ENCODE measurements around the gene CCDC192.

CCDC192 gene

DNA sequence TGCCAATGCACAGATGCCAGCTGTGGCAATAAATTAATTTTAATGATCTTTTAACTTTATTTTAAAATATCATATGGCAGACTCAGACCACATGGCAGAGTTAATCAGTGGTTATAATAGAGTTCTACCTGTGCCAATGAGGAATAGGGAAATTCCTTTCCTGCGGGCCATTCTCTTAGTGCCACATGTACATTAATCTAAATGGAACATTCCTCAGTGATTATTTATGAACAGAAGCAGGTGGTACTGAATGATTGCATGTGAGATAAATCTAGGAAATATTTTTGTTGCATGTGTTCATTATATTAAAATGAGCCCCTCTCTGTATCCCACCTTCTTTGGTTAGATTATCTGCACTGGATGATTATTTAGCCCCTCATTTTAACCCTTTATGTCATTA is 102.3 kb downstream of the CCDC192 start:
- in situ Hi-C loops (cut with MboI; ENCODE audit: low sequenced_read_pairs) = no loop called here

DNA sequence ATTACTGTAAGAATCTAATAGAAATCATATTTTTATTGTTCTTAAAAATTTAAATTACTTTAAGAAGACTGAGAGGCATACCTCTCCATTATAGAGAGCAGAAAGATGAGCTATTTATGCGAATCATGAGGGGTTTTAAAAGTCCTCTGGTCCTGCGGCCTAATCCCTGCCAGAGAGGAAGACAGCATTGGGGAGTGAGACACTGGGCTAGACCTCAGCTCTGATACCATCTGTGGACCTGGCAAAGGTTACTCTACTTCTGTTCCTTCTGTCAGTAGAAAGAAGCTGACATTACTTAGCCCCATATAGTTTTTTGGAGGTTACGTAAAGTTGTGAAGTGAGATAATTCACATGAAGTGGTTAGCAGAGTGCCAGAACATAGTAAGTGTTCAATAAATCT is 103.6 kb downstream of the CCDC192 start:
- in situ Hi-C loops (cut with MboI; ENCODE audit: low sequenced_read_pairs) = no loop called here

DNA sequence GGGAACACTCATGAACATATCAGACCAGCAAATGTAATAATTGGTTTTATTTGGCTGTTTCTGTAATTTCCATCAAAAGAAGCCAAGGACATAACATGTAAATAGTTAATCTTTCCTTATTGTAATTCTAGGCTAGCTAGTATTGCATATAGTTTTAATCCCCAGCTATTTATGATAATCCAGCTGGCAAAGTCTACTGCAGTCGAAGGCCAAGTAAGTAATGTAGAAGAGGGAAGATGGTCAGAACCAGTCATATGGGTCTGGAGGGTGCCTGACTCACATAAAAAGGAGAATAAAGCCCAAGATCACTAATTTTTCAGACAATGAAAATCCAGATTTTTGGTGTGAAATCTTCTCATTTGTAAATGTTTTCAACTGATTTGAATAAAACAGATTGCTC is 106.3 kb downstream of the CCDC192 start:
- in situ Hi-C loops (cut with MboI; ENCODE audit: low sequenced_read_pairs) = no loop called here

DNA sequence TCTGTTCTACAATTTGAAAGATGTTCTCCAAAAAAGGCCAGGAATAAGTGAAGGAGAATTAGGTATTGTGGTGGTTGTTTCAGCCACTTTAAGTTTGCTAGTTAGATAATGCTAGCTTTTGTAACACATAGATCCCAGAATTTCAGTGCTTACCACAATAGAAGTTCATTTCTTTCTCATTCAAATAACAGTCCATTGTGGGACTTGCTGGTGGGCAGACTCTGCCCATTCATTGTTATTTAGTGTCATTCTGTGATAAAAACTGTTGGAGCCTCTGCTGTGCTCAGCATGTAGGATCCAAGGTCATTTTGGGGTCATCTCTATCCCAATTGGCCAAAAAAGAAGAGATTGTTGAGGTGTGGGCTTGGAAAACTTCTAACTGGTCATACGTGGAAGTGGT is 106.8 kb downstream of the CCDC192 start:
- in situ Hi-C loops (cut with MboI; ENCODE audit: low sequenced_read_pairs) = no loop called here

DNA sequence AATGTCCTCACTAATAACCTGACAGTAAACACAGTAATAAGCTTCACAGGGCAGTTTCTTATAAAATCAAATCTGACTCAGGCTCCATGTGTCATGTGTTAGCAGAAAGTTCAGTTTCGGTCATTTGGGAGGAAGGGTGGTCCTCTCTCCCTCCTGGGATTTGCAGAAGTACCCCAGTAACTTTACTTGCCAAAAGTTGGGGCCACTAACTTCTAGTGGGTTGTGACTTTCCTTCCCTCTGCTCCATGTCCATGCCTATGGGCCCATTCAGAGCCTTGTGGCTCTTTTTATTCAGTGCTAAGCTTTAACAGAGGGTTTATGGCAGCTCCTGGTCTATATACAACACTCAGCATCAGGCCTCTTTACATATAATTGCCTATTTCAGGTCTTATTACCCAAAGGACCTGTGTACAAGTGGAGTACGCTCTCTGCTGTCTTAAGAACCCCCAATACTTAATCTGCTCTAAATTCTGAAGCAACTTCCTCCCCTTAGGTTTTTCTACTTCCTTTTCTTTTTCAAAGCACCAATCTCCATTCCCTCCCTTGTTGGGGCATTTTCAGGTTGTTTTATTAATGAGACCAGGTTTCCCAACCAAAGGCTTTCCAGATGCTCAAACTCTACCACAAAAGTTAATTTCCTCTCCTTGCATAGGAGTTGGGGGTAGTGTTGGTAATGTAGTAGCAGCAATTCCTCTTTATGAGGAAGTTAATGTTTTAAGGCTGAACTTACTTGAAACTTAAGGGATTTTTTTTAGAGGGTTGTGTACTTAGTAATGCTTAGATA is 107.7 kb downstream of the CCDC192 start:
- in situ Hi-C loops (cut with MboI; ENCODE audit: low sequenced_read_pairs) = no loop called here

DNA sequence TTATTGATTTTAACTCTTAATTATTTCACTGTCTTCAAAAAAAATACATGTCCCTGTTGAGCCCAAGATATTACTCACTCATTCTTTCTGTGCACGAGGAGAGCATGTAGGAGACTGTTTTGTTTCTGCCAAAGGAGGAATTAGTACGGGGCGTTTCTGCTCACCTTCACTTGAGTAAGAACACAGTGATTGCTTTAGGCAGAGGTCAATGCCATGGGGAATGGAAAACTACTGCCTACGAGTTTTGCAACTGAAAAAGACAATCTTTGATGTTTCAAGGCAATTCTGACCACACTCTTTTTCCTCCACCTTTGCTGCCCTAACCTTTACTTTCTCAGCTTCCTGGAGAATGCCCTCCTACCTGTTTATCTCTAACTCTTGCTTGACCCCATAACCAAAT is 109.4 kb downstream of the CCDC192 start:
- in situ Hi-C loops (cut with MboI; ENCODE audit: low sequenced_read_pairs) = no loop called here

DNA sequence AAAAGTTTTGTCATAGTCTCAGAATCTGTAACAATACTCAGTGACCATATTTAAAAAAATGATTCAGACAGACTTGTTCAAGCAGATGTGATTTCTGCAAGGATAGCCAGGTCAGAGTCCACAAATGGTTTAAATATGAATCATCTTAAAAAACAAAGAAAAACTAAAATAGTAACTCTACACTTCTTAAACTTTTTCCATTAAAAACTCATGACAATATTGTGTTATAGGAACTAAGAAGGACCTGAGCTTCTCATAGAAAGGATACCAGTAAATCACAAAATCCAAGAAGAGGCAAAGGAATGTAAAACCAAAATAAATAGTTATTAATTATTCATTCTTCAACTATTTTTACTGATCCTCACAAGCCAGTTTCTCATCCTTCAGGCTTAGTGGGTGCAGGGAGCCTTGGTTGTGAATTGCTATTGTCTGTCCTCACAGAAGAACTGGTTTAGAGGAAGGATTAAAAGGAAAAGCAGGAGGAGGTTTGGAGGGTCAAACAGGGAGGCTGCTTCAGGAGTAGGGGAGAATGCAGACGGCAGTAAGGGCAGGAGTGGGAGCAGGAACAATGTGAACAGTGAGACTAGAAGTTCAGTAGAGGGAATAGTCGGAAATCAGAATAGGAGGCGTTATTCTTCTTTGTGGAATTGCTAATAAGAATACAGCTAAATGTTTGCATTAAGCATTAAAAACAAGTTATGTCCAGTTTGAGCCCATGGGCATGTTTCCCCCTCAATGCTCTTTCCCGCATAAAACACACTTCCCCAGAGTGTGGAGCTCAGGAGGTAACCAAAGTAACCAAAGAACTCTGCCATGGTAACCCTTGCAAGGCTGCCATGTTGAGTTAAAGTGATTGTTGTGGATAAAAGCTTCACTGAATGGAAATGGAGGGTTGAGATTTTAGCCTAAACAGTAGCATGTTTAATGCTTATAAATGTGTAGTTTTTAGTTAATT is 110.7 kb downstream of the CCDC192 start:
- in situ Hi-C loops (cut with MboI; ENCODE audit: low sequenced_read_pairs) = no loop called here

DNA sequence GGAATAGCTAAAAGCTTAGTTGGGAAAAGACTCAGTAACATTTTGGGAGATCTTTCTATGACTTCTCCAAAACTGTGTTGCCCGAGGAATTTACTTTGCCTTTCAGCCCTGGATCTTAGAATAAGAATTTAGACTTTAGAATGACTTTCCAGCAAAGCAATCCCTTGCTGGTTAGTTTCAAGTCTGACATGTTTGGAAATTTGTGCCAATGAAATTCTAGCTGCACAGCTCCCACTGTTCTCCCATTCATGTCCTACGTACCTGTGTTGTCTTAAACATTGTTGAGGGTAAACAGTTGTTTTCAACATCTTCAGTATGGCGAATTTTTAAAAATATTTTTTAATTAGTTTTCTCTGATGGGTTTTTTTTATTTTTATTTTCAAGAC is 111.4 kb downstream of the CCDC192 start:
- in situ Hi-C loops (cut with MboI; ENCODE audit: low sequenced_read_pairs) = no loop called here

DNA sequence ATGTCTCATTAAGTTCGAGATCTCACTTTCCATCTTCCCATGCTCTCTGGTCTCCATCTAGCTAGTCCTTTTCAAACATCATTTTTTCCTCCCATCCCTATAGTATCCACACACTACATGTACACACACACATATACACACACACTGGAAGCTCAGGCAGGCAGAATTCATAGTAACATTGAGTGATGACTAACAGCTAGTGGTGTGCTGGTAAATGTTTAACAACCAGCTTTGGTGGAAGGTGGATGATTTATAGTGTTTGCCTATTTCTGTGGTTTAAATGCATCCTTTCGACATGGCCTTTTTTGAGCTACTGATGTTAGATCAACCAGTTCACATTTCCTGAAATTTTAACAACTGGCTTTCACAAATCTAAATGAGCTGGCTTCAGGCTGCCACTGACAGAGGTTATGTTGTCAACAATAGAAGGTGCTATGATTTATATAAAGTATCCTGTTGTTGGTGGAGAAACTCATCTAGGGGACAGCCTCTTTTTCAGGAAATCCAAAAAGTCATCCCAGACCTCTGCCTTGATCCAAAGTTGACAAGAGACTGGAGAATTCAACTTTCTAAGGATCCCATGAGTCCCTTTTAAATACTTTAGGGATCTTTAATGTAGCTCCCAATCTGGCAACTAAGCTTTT is 117.8 kb downstream of the CCDC192 start:
- in situ Hi-C loops (cut with MboI; ENCODE audit: low sequenced_read_pairs) = no loop called here

DNA sequence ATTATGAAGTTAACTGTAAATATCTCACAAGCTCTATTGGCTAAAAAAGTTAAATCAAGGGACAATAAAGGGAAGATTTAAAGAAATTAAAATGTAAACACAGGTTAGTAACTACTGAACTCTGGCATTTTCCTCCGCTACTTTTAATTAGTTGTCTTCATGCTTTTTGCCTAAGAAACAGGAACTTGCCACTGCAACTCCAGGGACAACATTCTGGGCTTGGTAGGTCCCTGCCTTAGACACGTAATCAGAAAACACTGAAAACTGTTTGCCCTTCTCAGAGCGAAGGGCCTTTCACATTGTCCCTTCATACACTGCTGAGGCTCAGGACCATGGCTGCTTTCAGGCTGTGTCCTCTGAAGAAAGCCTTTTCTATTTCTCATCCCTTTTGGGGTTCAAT is 118.7 kb downstream of the CCDC192 start:
- in situ Hi-C loops (cut with MboI; ENCODE audit: low sequenced_read_pairs) = no loop called here

DNA sequence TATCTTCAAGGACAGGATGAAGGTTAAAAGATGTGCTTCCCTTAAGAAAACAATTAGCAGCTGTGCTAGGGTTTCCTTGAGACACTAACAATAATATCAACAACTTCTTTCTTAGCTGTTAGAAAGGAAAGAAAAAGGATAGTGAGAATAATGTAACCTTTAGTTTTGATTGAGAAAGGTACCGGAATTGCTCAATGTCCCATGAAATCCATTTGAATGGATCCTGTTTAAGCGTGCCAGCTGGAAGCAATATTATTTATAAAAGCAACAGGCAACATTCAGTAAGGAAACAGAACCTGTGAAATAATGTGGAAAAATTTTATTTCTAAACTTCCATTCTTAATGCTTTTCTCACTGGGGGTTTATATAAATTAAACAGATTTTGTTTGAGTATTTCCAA is 120.9 kb downstream of the CCDC192 start:
- in situ Hi-C loops (cut with MboI; ENCODE audit: low sequenced_read_pairs) = no loop called here

DNA sequence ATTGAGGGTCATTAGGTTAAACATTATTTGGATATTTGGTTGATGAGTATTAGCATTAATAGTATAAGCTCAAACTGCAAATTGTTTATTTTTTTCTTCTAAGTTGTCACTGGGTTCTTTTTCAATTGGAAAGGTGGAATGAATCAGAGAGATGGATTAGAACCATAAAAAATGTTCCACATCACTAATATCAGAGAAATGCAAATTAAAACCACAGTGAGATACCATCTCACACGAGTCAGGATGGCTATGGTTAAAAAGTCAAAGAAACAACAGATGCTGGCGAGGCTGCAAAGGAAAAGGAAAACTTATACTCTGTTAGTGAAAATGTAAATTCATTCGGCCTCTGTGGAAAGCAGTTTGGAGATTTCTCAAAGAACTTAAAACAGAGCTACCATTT is 122.8 kb downstream of the CCDC192 start:
- in situ Hi-C loops (cut with MboI; ENCODE audit: low sequenced_read_pairs) = no loop called here

DNA sequence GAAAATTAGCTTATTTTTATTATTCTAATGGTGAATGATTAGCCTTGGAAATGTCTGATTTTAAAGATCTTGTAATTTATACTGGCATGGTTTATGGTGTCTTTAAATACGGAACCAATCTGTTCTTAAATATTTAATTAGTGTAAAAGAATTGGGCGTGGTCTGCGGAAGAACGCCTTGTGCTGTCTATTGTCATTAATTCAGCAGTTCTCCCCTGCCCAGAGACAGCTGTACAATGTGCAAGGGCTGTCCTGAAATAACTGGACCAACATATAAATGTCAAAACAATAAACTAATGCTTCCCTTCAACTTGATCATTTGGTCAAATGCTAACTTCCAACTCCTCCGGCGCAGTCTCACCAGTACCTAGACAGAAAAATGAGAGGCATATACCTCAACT is 124.3 kb downstream of the CCDC192 start:
- in situ Hi-C loops (cut with MboI; ENCODE audit: low sequenced_read_pairs) = no loop called here

DNA sequence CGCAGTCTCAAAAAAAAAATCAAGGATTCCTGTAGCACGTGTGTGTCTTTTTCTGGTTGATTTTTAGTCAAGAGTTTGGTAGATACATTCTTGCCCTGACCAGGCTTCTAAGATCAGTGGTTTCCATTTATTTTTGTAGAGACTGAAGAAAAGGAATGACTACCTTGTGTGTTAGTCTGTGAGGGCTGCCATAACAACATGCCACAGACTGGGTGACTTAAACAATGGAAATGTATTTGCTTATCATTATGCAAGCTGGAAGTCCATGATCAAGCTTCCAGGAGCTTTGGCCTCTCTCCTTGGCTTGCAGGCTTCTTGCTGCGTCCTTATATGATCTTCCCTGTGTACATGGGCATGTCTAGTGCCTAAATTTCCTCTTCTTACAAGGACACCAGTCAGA is 127.0 kb downstream of the CCDC192 start:
- in situ Hi-C loops (cut with MboI; ENCODE audit: low sequenced_read_pairs) = no loop called here

DNA sequence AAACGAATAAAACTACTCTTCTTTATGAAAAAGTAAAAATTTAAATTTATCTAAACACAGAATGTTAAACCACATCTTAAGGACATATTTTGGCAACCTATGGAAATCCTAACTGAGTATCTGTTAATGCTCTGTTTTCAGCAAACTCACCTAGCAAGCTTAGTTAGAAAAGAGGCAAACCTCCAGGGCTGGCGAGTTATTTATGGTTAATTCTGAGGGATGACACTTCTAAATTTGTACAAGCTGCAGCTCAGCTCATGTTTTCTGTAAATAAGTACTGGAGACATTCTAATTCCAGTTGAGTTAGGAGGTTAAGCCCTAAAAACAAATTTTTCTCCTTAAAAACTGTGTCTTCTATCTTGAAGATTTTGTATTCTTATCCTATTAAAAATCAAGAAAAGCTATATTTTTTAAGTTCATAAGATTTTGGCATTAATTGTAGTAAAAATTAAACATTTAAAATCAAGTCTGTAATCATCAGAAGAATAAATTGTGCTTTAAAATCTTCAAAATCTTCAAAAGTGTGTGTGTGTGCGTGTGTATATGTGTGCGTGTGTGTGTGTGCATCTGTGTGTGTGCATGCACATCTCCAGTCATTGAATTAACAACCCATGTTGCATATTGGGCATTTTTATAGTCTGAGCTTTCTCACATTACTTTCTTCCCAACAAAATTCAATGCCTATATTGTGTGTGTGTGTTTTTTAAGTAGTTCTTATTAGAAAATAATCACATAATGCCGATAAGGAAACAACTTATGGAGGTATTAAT is 127.8 kb downstream of the CCDC192 start:
- in situ Hi-C loops (cut with MboI; ENCODE audit: low sequenced_read_pairs) = no loop called here

DNA sequence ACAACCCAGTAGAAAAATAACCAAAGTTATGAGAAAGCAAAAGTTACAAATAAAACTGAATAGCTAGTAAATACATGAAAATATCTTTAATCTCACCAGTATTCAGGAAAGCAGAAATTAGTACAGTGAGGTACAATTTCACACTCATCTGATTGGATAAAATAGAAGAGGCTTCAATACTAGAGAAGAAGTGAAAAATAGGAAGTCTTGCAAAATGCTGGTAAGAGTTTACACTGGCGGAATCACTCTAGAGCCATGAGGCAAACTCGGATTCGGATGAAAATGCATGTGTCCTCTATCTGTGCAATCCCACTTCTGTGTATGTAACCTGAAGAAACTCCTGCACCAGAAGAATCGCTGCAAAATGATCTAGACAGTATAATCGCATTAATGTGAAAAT is 128.9 kb downstream of the CCDC192 start:
- in situ Hi-C loops (cut with MboI; ENCODE audit: low sequenced_read_pairs) = no loop called here

DNA sequence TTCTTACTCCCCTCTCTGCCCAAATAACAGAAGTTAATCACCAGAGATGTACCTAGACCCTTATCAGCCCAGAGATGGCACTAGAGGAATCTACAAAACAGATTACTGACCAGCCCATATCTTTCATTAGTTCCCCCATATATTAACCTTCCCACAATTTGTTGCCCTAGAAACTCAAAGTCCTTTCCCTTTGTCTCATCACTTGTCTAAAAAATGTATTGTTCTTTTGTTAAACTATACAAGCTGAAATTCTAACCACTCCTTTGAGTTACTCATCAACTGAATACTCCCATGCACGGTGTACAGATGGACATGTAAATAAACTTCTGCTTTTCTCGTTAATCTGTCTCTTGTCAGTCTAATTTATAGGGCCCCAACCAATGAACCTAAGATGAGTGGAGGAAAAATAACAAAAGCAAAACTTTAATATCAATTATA is 130.9 kb downstream of the CCDC192 start:
- in situ Hi-C loops (cut with MboI; ENCODE audit: low sequenced_read_pairs) = no loop called here

DNA sequence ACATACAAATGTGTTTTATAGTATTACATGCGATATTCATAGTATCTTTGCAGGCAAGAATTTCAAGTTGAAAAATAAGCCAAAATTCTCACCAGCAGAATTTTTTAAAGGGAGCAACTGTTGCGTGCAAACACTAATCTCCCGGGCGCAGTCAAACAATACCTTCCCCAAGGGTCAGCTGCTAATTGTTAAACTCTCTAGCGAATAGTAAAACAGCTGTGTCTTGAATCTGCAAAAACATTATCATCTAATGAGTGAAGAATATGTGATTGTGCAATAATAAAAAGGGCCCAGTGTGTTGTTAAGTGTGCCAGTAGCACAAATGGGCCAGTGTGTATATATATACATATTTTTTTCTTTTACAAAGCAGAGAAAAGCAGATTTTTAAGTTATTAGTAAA is 131.4 kb downstream of the CCDC192 start:
- in situ Hi-C loops (cut with MboI; ENCODE audit: low sequenced_read_pairs) = no loop called here

DNA sequence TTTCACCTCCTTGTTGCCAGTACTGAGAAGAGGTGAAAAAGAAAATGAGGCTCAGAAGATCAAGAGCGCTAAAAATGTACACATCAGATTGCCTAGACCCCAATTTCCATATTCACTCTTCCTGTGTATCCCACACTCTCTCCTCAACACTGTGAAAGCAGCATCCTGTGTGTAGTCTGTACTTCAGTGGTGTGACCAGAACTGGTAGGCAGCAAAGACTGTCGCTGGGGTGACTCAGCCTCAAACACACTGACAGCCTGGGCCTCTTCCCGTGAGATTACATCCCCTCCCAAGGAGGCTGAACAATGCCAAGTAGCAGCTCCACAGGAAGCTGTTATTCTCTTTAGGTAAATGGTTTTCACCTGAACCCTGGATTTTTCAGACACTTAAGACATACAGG is 135.5 kb downstream of the CCDC192 start:
- in situ Hi-C loops (cut with MboI; ENCODE audit: low sequenced_read_pairs) = no loop called here

DNA sequence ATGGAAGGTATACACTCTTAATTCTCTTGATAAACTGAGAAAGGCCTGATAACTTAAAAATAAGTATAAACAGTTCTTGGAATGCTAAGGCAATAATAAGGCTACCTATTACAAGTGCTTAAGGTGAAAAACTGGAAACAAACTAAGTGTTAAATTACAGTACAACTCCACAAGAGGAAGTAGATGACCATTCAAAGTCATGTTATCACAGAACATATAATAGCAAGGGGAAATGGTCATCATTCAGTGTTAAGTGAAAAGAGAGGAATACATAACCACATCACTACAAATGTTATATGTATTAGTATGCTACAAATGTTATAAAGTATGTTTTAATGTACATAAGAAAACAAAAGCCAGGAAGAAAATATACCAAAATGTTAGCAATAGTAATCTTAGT is 135.9 kb downstream of the CCDC192 start:
- in situ Hi-C loops (cut with MboI; ENCODE audit: low sequenced_read_pairs) = no loop called here

Measured in hTERT RPE-1 (cell line).